Glutamatergic neuron (in vitro differentiated cells): Measurements from ENCODE around the gene OR1N1. TPM values are rescaled to one million over a fixed set of nuclear protein-coding genes. Genes with fewer than 3 reads are reported as not detected.

Experiments
- DNase-seq: peaks from one replicate; pipeline ENCODE4 v3.0.0; 2022
- H3K27ac Mint-ChIP-seq: one replicate; pipeline ENCODE4 v1.8.0; 2020; ENCODE audit warnings: mild to moderate bottlenecking, mixed read lengths, inconsistent platforms; ENCODE audit not compliant: unreplicated experiment
- H3K27me3 Mint-ChIP-seq: one replicate; pipeline ENCODE4 v1.8.0; 2020; ENCODE audit warnings: mild to moderate bottlenecking, moderate library complexity, mixed read lengths, inconsistent platforms; ENCODE audit not compliant: unreplicated experiment
- H3K36me3 Mint-ChIP-seq: one replicate; pipeline ENCODE4 v1.8.0; 2020; ENCODE audit warnings: mild to moderate bottlenecking, mixed read lengths, inconsistent platforms; ENCODE audit not compliant: unreplicated experiment
- H3K4me1 Mint-ChIP-seq: one replicate; pipeline ENCODE4 v1.8.0; 2020; ENCODE audit warnings: mild to moderate bottlenecking, low read depth, mixed read lengths, inconsistent platforms; ENCODE audit not compliant: unreplicated experiment
- H3K4me3 Mint-ChIP-seq: one replicate; pipeline ENCODE4 v1.8.0; 2020; ENCODE audit warnings: mild to moderate bottlenecking, mixed read lengths, inconsistent platforms; ENCODE audit not compliant: unreplicated experiment
- H3K9me3 Mint-ChIP-seq: one replicate; pipeline ENCODE4 v1.8.0; 2020; ENCODE audit warnings: mild to moderate bottlenecking, moderate library complexity, mixed read lengths, inconsistent platforms; ENCODE audit not compliant: unreplicated experiment
- CTCF ChIP-seq: fragments of 200-600 bp; sonication (generic); IDR thresholded peaks from one replicate; pipeline ENCODE4 v1.5.0; 2021; ENCODE audit not compliant: partially characterized antibody, unreplicated experiment
- long read RNA-seq: library from polyadenylated mRNA; unstranded; transcript quantifications from one replicate; pipeline ENCODE4 v2.0.0, GENCODE V29; 2020; ENCODE audit not compliant: unreplicated experiment
- total RNA-seq: library from RNA; stranded (reverse); fragmentation: NEBNext Ultra II Directional; extraction: Animal tissue kit (Norgen Biotek cat#: 25700); gene quantifications from one replicate; pipeline ENCODE4 v1.2.1, GENCODE V29; 2021; ENCODE audit not compliant: unreplicated experiment

OR1N1 gene
- total RNA-seq, result not detected
- long read RNA-seq, result 0 reads

- Mint-ChIP-seq H3K27ac (no peak within 1 kb of the TSS), H3K4me3 (no peak within 1 kb of the TSS), H3K4me1 (no peaks in the 10 kb centered on the region), H3K9me3 (peaks cover 1% of the 10 kb centered on the region), H3K36me3 (no peaks in the 10 kb centered on the region), H3K27me3 (peaks cover 3% of the 10 kb centered on the region)
- DNase-seq, result no peak
- TF ChIP-seq CTCF, result no peak
Observed at GRCh38 chr9:122527193-122527592, at the start of gene OR1N1. TSS of gene OR1N1 (minus strand) at chr9:122527293. CDS start at chr9:122527293, 0 bp downstream.

- peaks cover 4% of the 10 kb centered on the region for H3K27me3 Mint-ChIP-seq
- no peak for DNase-seq
- no peaks in the 10 kb centered on the region for H3K36me3 Mint-ChIP-seq
- H3K4me3 Mint-ChIP-seq, result no peak overlapping the region
- no peak for TF ChIP-seq CTCF
- no peaks in the 10 kb centered on the region for H3K4me1 Mint-ChIP-seq
- peaks cover 6% of the 10 kb centered on the region for H3K9me3 Mint-ChIP-seq
- no peak overlapping the region for H3K27ac Mint-ChIP-seq
Observed at GRCh38 chr9:122572456-122572855, 45.4 kb upstream of the OR1N1 start.

- Mint-ChIP-seq H3K27me3 (peaks cover 2% of the 10 kb centered on the region), H3K36me3 (no peaks in the 10 kb centered on the region), H3K27ac (no peak overlapping the region), H3K4me1 (no peaks in the 10 kb centered on the region), H3K9me3 (peaks cover 4% of the 10 kb centered on the region), H3K4me3 (no peak overlapping the region)
- DNase-seq, result no peak
- TF ChIP-seq CTCF, result no peak
Observed at GRCh38 chr9:122567901-122568300, 40.8 kb upstream of the OR1N1 start.

- no peak overlapping the region for H3K27ac Mint-ChIP-seq
- H3K4me1 Mint-ChIP-seq, result no peaks in the 10 kb centered on the region
- no peaks in the 10 kb centered on the region for H3K27me3 Mint-ChIP-seq
- H3K36me3 Mint-ChIP-seq, result no peaks in the 10 kb centered on the region
- no peak for TF ChIP-seq CTCF
- DNase-seq, result peak; percentile 36
- peaks cover 3% of the 10 kb centered on the region for H3K9me3 Mint-ChIP-seq
- H3K4me3 Mint-ChIP-seq, result no peak overlapping the region
Observed at GRCh38 chr9:122562134-122562760, 35.2 kb upstream of the OR1N1 start.

- no peaks in the 10 kb centered on the region for H3K4me1 Mint-ChIP-seq
- no peaks in the 10 kb centered on the region for H3K36me3 Mint-ChIP-seq
- no peak overlapping the region for H3K4me3 Mint-ChIP-seq
- DNase-seq, result no peak
- H3K27ac Mint-ChIP-seq, result no peak overlapping the region
- no peak for TF ChIP-seq CTCF
- H3K27me3 Mint-ChIP-seq, result no peaks in the 10 kb centered on the region
- peaks cover 3% of the 10 kb centered on the region for H3K9me3 Mint-ChIP-seq
Observed at GRCh38 chr9:122561446-122561845, 34.4 kb upstream of the OR1N1 start.
